GM15510 (cell line): ENCODE data around the gene GHRH.

Experiments used
- POLR2A ChIP-seq: IDR thresholded peaks from 3 replicates; pipeline ENCODE4 v1.6.1; 2011; ENCODE audit warnings: borderline replicate concordance; ENCODE audit not compliant: insufficient read length; ENCODE audit errors: extremely low read depth

Gene GHRH

DNA sequence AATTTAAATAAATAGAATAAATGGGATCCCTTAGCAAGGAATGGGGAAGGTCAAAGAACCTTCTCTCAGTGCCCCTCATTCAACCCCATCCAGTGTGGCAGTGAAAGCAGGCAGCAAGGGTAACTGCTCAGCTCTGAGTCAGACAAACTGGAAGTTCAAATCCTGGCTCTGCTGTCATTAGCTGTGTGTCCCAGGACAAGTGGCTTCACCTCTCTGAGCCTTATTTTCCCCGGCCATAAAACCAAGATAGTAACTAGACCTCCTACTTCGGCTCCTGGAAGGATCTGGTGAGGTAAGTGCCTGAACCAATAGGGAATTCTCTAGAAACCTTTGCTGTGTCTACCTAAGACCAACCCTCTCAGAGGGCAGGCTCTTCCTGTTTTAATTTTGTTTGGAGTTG lies 4.1 kb downstream of the GHRH start:
- no peak for TF ChIP-seq POLR2A

DNA sequence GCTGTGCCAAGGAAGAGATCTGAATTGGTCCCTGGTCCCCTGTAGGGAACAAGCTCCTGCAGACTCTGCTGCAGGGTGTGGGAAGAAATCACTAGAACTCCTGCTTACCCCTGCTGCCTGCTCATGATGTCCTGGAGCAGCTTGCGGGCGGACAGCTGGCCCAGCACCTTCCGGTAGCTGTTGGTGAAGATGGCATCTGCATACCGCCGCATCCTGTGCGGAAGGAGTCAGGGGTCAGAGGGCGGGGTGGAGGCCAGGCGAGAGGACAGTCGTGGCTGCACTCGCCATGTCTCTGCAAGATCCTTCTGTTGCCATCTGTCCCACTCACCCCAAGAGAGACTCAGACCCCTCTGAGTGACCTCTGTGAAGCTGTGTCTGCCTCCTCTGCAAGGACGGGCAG lies 5.3 kb downstream of the GHRH start:
- no peak for TF ChIP-seq POLR2A

GRCh38 chr20:37254114-37254878 lies 7.3 kb downstream of the GHRH start:
- no peak for TF ChIP-seq POLR2A

GRCh38 chr20:37253087-37253486 lies 8.5 kb downstream of the GHRH start:
- no peak for TF ChIP-seq POLR2A

- no peak for TF ChIP-seq POLR2A
Measured at GRCh38 chr20:37251825-37252477, 9.7 kb downstream of the GHRH start.

GRCh38 chr20:37249304-37249703 lies 12.3 kb downstream of the GHRH start:
- no peak for TF ChIP-seq POLR2A

- no peak for TF ChIP-seq POLR2A
Measured at GRCh38 chr20:37247547-37247946, 14.1 kb downstream of the GHRH start.

DNA sequence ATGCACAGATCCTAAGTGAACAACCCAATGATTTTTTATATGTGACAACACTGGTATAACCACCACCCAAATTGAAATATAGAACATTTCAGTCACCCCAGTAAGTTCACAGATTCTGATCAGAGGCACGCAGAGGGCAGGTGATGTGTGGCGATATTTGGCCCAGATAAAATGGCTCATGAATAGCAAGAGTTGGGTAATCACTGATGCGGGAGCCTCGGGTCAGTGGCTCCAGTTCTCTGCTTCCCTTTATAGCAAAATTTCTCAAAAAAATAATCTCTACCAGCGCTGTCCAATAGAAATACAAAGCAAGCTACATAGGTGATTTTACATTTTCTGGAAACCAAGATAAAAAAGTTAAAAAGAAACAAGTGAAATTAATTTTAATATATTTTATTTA lies 14.9 kb downstream of the GHRH start:
- TF ChIP-seq POLR2A, result no peak

- no peak for TF ChIP-seq POLR2A
Measured at GRCh38 chr20:37245216-37246150, 16.1 kb downstream of the GHRH start.

GRCh38 chr20:37244572-37244957 lies 17.0 kb downstream of the GHRH start:
- no peak for TF ChIP-seq POLR2A

DNA sequence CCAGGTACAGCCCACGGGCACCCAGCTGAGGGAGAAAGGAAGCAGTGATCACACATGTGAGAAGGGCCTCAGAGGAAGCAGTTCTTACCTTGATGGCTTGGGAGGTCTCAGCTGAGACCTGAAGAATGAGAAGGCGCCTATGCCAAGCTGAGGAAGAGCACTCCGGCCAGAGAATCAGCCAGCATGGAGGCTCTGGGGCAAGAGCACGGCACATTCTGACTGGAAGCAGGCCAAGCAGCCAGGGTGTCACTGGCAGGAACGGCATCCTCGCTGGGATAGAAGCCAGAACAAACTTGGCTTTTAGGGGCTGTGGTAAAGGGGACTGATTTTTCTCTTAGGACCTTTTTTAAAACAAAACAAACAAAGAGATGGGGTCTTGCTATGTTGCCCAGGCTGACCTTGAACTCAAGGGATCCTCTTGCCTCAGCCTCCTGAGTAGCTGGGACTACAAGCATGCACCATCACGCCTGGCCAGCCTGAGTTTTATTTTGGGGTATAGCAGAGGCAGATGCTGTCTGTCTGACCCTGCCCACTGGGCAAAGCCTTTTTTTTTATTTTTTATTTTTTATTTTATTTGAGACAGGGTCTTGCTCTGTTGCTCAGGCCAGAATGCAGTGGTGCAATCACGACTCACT lies 17.6 kb downstream of the GHRH start:
- no peak for TF ChIP-seq POLR2A

DNA sequence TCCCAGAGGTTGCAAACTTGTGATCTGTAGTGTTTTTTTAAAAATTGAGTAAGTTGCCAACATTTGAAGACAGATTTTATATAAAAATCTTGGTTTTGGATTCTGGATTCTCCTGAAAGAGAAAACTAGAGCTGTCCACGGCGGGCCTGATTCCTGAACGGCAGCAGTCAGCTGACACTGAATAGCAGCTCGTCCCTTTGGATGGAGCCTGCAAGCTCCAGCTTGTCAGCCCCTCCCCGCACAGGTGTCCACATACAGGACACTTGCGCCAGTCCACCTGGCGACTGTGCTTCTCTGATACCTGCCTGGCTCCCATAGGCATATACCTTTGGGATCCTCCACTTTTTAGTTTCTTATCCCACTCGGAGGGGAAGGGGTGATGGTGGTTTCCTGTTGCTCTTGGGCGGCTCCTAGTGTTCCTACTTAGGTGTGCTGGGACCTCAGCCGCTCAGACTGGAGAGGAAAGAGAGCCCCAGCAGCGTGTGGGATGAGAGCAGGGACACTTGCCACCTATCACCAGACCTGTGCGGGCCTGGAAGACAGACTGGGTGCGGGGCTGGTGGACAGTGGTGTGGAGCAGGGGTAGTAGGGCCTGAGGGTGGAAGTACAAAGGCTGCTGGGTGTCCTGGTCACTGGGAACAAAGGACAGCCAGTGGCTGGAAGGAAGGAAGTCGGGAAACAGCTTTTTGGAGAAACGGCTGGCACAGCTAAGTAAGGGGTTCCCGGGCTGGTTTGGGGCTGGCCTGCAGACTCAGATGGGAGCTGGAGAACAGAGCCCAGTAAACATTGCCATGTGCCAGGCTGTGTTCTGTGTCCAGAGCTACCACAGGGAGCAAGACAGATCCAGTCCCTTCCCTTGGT lies 18.3 kb downstream of the GHRH start:
- TF ChIP-seq POLR2A, result no peak

GRCh38 chr20:37242503-37242902 lies 19.1 kb downstream of the GHRH start:
- TF ChIP-seq POLR2A, result no peak
